IPS-NIHi7 (cell line): ENCODE measurements around the gene CAMK4.

Experiments
- DNase-seq: peaks from one replicate; pipeline ENCODE4 v3.0.0; 2012; ENCODE audit warnings: mixed read lengths; ENCODE audit errors: extremely low spot score

The CAMK4 gene

GRCh38 chr5:111486055-111486454 is 261.9 kb downstream of the CAMK4 start:
- no peak for DNase-seq

DNA sequence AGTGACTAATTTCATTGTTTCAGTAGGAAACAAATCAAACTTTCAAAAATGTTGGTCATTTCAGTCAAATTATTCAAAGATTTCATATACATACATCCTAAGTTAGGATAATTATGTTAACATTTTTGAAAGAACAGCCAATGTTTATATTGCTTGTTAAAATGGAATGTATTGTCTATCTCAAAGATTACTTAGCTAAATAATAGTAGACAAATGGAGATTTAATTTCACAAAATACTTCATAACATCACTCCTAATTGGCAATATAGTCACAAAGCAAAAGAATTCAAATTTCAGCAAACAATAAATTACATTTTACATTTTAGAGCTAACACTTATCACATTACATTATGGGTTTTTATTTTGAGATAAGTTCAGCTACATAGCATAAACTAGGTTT is 262.7 kb downstream of the CAMK4 start:
- DNase-seq = no peak

GRCh38 chr5:111488353-111488752 is 264.2 kb downstream of the CAMK4 start:
- no peak for DNase-seq

- DNase-seq = no peak
These were observed 268.8 kb downstream of the CAMK4 start for GRCh38 chr5:111493031-111493430.

DNA sequence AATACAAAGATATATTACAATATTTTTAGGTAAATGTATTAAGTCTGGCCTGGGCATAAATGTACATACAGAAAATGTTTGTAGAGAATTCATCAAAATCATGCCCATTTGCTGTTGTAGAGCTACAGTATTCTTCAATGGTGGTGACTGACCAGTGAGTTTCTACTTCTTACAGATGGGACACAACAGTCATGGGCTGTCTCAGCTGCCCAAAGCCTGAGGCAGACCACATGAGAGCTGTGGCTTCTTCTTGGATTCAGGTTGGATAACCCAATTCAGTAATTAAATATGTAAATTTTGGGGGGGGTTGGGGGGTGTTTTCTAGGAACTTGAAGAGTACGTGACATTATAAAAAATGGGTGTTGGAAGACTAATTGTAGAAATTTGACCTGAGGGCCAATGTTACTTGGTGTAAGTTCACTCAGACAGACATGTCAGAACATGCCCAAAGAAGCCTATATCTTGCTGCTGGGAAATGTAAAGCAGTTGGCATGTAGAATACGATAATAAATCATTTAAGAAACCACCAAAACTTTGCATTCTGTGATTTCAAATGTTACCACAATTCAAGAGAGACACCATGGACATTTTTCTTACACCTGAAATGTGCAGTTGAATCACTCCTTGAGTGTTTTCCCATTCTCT is 270.3 kb downstream of the CAMK4 start:
- no peak for DNase-seq

DNA sequence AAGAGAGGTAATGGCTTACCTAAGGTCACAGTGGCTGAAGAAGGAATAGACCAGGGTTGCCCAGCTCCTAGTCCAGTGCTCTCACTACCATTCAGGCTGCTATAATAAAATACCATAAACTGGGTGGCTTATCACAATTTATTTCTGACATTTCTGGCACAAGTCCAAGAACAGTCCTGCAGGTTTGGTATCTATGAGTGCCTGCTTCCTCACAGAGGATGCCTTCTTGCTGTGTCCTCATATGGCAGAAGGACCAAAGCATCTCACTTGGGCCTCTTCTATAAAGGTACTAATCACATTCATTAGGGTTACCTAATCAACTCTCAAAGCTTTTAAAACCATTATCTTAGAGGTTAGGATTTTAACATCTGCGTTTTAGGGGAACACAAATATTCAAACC is 271.0 kb downstream of the CAMK4 start:
- no peak for DNase-seq

- DNase-seq = no peak
These were observed 274.2 kb downstream of the CAMK4 start for GRCh38 chr5:111498346-111498745.

DNA sequence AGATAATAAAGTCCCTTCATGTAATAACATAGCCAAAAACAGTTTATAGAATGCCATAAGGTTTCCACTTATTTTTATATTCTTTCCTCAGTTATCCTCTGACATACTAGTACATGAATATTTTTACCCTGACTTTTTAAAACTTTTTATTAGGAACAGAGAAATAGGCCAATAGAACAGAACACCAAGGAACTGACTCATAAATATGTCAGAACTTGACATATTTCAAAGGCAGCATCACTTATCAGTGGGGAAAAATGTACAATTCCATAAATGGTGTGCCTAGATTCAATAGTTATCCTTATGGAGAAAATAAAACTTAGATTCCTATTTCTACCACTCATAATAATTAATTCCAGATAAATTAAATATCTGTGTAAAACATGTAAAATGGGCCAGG is 278.8 kb downstream of the CAMK4 start:
- no peak for DNase-seq

DNA sequence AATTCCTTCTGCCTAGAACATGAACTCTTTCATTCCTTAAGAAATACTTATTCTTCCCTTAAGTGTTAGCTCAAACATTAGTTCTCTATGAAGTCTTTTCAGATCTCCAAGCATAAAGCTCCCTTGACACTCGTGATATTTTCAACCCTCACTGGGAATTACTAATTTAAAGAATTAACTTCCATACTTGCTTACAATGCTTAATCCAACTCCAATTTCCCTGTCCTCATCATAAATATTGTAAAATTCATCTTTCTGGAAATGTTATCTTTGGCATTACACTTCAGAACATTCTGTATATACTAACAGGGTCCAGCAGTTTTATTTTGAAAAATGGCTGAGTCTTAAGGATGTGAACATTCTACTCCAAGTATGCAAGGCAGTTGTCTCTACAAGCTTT is 280.9 kb downstream of the CAMK4 start:
- DNase-seq = no peak

GRCh38 chr5:111507276-111507675 is 283.1 kb downstream of the CAMK4 start:
- no peak for DNase-seq

- no peak for DNase-seq
These were observed 284.9 kb downstream of the CAMK4 start for GRCh38 chr5:111509119-111509518.

DNA sequence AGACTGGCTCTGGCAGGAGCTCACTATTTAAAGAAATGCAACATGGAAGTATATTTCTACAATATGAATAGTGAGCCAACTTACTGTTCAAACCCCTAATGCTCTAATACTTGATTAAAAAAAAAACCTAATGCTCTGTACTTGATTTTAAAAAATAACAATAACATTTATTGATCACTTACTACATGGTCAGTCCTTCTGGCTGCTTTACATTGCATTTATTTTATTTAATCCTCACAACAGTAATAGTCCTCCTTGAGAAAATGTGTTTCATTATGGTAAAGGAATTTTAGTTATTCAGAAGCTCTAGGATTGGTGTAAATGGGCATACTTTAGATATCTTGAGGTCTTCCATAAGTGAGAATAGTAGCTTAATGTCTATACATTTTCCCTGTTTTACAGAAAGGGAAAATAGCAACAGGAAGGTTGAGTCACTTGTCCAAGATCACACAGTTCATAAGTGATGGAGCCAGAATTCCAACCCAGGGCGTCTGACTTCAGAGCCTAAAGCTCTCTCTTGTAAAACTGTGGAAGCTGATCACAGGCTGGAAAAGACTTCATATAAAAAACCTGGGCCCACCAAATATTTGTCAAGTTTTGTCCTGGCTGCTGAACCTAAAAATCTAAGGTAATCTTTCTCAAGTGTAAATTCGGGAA is 287.1 kb downstream of the CAMK4 start:
- DNase-seq = no peak

GRCh38 chr5:111511831-111512374 is 287.7 kb downstream of the CAMK4 start:
- peak; percentile 53 for DNase-seq

DNA sequence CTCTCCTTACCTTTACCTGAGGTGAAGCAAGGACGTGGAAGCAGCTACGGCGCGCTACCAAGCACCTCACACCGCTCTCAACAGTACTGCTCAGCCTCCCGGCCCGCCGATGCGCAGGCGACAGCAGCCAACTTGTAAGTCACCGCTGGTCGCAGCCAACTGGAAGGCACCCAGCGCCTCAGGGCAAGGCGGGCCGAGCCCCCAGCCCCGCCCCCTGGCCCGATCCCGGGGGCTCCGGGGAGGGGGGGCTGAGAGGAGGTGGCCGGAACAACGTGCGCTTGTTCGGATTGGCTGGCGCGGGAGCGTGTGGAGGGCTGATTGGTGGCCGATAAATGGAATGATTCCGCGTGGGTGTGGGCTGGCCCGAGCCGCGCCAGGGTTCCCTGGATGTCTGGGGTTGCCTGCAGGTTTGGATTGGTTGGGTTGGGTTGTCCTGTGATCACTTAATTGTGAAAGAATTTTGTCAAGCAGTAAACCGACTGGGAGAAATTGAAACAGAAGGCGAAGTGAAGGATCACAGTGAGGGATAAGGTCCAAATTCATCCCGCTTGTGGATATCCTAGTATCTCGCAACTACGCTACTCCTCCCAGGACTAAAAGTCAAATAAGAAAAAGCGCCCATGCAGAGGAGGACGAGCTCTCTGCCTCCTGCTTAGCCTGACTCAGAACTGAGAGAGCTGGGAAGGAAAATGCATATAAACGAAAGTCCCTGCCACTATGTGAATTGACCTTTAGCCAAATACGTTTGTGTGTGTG is 288.4 kb downstream of the CAMK4 start, which contains the start of gene STARD4:
Gene STARD4, minus strand, starts transcription at position 161 of the 756 bp plus-strand sequence. CDS start 5,102 bp downstream, outside the sequence.
- DNase-seq = peak; percentile 95

DNA sequence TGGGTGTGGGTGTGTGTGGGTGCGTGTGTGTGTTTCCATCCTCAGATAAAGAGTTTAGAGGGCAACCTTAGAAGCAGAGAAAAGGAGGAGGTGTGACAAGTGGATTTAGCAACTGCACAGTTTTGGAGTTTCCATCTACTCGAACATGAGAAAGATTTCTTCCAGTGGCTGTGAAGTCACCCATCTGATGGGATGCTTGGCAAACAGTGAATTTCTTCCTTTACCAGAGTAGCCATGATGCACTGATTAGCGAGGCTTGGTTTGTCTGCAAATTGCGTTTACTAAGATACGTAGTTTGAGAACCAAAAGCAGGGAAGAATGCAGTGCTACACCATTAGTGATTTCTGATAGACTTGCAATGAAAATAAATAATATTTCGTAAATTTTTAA is 288.9 kb downstream of the CAMK4 start:
- DNase-seq = no peak

DNA sequence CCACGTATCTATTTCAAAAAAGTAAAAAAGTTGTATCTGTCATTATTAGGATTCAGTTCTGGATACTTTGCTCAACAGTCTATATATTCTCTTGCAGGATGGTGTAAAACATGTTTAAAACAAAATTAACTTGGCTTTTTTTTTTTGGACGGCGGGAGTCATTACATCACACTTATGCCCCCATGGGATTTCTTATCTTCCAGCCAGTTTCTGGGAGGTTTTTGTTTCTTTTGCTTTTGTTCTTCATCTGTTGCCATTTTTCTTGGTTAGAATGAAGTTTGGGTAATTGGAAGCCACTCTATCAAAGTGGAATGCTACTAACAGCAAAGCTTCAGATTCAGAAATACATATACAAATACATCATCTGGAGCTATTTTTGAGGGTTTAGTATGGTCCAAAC is 289.9 kb downstream of the CAMK4 start:
- no peak for DNase-seq

- DNase-seq = no peak
These were observed 293.8 kb downstream of the CAMK4 start for GRCh38 chr5:111517853-111518501.

- DNase-seq = no peak
These were observed 294.6 kb downstream of the CAMK4 start for GRCh38 chr5:111518777-111519176.

GRCh38 chr5:111520908-111521307 is 296.7 kb downstream of the CAMK4 start:
- DNase-seq = no peak

DNA sequence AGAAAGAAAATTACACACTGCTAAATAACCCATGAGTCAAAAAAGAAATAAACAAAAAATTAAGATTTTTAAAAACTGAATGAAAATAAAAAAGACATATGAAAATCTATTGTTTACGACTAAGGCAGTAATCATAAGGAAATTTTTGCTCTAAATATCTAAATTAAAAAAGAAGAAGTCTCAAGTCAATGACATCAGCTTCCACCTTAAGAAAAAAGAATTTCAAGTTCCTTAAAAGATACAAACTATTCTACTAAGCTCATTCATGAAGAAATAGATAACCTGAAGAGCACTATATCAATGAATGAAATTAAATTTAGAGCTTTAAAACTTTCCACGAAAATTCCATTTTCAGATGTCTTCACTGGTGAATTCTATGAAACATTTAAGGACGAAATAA is 303.9 kb downstream of the CAMK4 start:
- DNase-seq = no peak

GRCh38 chr5:111530298-111530740 is 306.1 kb downstream of the CAMK4 start:
- DNase-seq = peak; percentile 26
